Right lobe of liver (tissue), 6 donors: ENCODE measurements around the gene BEGAIN. TPM values are rescaled to one million over a fixed set of nuclear protein-coding genes. Genes with fewer than 3 reads are reported as not detected.
A peak's percentile ranks its signal among the peaks of the same experiment; 100 is the strongest.

ENCODE experiments used
- ATAC-seq, 4 donors: fragments of 200-7000 bp; cut with Tn5 transposase; one replicate each; pipeline ENCODE4 v1.9.1; 2020; ENCODE audit warnings: mild to moderate bottlenecking in 4 of 4, moderate library complexity in 4 of 4
- DNase-seq, 3 donors: peaks; one replicate each; pipeline ENCODE4 v3.0.0-alpha.2; 2020
- H3K27ac ChIP-seq, 3 donors: fragments of 200-600 bp; one replicate each; pipeline ENCODE4 v1.8.0; 2022
- H3K27me3 ChIP-seq, 2 donors: fragments of 200-600 bp; one replicate each; pipeline ENCODE4 v1.8.0; 2022
- H3K36me3 ChIP-seq, 4 donors: fragments of 200-600 bp; sonication (generic) in 1 of 4; one replicate each; pipeline versions ENCODE4 v1.5.1 to v1.8.0; 2017 to 2022; ENCODE audit warnings: control low read depth in 1 of 4
- H3K4me1 ChIP-seq, 4 donors: fragments of 200-600 bp; sonication (generic) in 1 of 4; one replicate each; pipeline versions ENCODE4 v1.5.1 to v1.8.0; 2017 to 2022; ENCODE audit warnings: control low read depth in 1 of 4
- H3K4me3 ChIP-seq, 3 donors: fragments of 200-600 bp; one replicate each; pipeline ENCODE4 v1.8.0; 2022
- H3K9me3 ChIP-seq, 4 donors: fragments of 200-600 bp; sonication (generic) in 1 of 4; one replicate each; pipeline versions ENCODE4 v1.5.1 to v1.8.0; 2017 to 2022; ENCODE audit warnings: control low read depth in 1 of 4
- POLR2A ChIP-seq: fragments of 450-650 bp; IDR thresholded peaks from one replicate; pipeline ENCODE4 v1.6.1; 2017; ENCODE audit warnings: antibody characterized with exemption, mild to moderate bottlenecking
- WGBS: methylation state at CpG from one replicate; pipeline ENCODE4 v1.1.6; 2018; ENCODE audit warnings: low coverage, low lambda C conversion rate; ENCODE audit not compliant: insufficient coverage; ENCODE audit errors: missing lambda C conversion rate; 5-methylcytosine and 5-hydroxymethylcytosine counted together
- intact Hi-C, 2 donors: fragments of 100-400 bp; cut with DNase I; formaldehyde crosslinking; loops; one replicate each; pipeline versions ENCODE4 v1.11.2 to v1.14.1; 2022
- total RNA-seq, 6 experiments: library from RNA; depleted of rRNA in 2 of 6; stranded (reverse); fragments of >200 nt in 2 of 6; fragmentation: NEBNext Ultra II Directional in 3 of 6; extraction: Animal tissue kit (Norgen Biotek cat#: 25700) in 3 of 6; gene quantifications; one replicate each; pipeline versions ENCODE4 v1.1.0 to v1.2.4, GENCODE V29; 2016 to 2023
- TF ChIP-seq, protein P1 (sequence below), 4 donors: fragments of 200-600 bp in 3 of 4; fragments of 450-650 bp in 1 of 4; IDR thresholded peaks; one replicate each; pipeline versions ENCODE4 v1.5.1 to v1.8.0; 2016 to 2022; ENCODE audit warnings: antibody characterized with exemption in 4 of 4, mild to moderate bottlenecking in 2 of 4
- donor health status: DM: no; HTN: yes; CAD: no.
- donor health status: DM: no; HTN: no; CAD: no.
- donor health status: DM: no; HTN: no; CAD: no.
- donor health status: DM: no; HTN: yes; CAD: no.
- donor health status: DM: no; HTN: yes; CAD: no.

Gene BEGAIN
- total RNA-seq, 6 experiments from 2014 or later = 0.12 to 0.61 (median 0.34) TPM

DNA sequence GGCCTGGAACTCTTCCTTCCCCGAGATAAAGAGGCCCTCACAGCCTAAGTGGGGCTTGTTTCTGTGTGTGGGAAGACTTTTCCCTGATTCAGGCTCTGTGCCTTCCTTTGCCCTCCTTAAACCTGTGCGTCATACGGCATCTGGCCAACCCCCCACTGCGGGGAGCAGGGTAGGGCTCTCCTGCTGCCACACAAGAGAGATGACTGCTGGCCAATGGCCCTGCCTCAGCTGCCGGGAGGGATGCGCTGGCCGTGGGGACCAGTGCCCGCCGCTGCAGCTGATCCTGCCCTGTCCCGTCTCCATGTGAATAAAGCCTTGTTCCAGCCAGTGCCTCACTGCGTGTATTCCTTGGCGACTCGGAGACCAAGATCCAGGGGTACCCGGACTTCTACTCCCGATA lies 42.5 kb upstream of the BEGAIN start:
- no peak overlapping the region for H3K27ac ChIP-seq

DNA sequence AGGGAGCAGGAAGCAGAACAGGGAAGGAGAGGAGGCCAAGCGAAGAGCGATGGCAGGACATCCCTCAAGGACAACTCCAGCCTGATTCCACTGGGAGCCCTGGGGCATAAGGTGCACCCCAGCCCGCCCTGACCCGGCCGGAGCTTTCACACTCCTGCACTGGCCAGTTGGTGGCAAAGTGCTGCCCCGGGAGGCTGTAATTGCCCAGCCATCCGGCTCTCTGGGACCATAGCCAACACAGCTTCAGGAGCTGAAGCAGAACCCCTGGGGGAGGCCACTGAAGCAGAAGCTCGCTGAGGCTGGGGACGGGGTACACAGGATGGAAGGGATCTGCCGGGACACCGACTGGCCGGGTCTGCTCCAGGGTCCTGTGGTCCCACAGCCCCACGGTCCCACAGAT lies 41.9 kb upstream of the BEGAIN start:
- no peaks in the 10 kb centered on the region for H3K9me3 ChIP-seq
- intact Hi-C loops = no loop called here
- no peak overlapping the region for H3K4me3 ChIP-seq
- no CpG with 5 or more reads among the region's 13 CpGs for WGBS
- ATAC-seq = peak in 1 of 4 donors; percentile 17
- DNase-seq = no peak
- H3K36me3 ChIP-seq = no peaks in the 10 kb centered on the region
- H3K27me3 ChIP-seq = no peaks in the 10 kb centered on the region
- H3K4me1 ChIP-seq = no peaks in the 10 kb centered on the region
- H3K27ac ChIP-seq = no peak overlapping the region
- TF ChIP-seq POLR2A = no peak
- TF ChIP-seq, protein P1, sequence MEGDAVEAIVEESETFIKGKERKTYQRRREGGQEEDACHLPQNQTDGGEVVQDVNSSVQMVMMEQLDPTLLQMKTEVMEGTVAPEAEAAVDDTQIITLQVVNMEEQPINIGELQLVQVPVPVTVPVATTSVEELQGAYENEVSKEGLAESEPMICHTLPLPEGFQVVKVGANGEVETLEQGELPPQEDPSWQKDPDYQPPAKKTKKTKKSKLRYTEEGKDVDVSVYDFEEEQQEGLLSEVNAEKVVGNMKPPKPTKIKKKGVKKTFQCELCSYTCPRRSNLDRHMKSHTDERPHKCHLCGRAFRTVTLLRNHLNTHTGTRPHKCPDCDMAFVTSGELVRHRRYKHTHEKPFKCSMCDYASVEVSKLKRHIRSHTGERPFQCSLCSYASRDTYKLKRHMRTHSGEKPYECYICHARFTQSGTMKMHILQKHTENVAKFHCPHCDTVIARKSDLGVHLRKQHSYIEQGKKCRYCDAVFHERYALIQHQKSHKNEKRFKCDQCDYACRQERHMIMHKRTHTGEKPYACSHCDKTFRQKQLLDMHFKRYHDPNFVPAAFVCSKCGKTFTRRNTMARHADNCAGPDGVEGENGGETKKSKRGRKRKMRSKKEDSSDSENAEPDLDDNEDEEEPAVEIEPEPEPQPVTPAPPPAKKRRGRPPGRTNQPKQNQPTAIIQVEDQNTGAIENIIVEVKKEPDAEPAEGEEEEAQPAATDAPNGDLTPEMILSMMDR (IDR thresholded peaks at IDR 0.05) = no peak

More for the DNA sequence above, 42.5 kb upstream of the BEGAIN start:
- DNase-seq = no peak
- no peak for ATAC-seq
- Histone ChIP-seq H3K9me3 (no peaks in the 10 kb centered on the region), H3K4me1 (no peaks in the 10 kb centered on the region), H3K4me3 (no peak overlapping the region), H3K36me3 (no peaks in the 10 kb centered on the region), H3K27me3 (no peaks in the 10 kb centered on the region)
- 69% methylated on average over 7 of the region's 15 CpGs for WGBS
- TF ChIP-seq, protein P1 (IDR thresholded peaks at IDR 0.05) = no peak
- TF ChIP-seq POLR2A = no peak
- intact Hi-C loops = loop anchor here in 1 of 2 donors (10.0 kb wide), 1 partner anchor 185 kb away; no protein-coding TSS in a partner anchor

DNA sequence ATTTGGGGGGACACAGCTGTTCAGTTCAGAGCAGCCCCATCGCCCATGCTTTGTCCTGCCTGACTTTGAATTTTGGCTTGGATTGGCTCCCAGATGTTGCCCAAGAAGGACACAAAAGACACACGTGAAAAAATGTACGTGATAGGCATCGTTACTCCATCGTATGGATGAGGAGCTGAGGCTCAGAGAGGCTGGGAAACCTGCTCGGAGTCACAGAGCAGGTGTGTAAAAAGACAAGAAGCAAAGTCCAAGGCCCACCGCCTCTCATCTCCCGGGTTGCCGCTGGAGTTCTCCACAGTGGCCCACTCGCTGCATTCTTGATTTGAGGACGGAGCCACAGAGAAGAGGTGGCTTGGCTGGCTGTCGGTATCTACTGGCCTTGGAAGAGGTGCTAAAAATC lies 41.0 kb upstream of the BEGAIN start:
- Histone ChIP-seq H3K27me3 (no peaks in the 10 kb centered on the region), H3K27ac (no peak overlapping the region), H3K4me3 (no peak overlapping the region), H3K4me1 (no peaks in the 10 kb centered on the region), H3K9me3 (no peaks in the 10 kb centered on the region), H3K36me3 (no peaks in the 10 kb centered on the region)
- TF ChIP-seq POLR2A = no peak
- TF ChIP-seq, protein P1 (IDR thresholded peaks at IDR 0.05) = no peak
- 59% methylated on average over 9 of the region's 12 CpGs for WGBS
- ATAC-seq = no peak
- intact Hi-C loops = no loop called here
- DNase-seq = no peak

DNA sequence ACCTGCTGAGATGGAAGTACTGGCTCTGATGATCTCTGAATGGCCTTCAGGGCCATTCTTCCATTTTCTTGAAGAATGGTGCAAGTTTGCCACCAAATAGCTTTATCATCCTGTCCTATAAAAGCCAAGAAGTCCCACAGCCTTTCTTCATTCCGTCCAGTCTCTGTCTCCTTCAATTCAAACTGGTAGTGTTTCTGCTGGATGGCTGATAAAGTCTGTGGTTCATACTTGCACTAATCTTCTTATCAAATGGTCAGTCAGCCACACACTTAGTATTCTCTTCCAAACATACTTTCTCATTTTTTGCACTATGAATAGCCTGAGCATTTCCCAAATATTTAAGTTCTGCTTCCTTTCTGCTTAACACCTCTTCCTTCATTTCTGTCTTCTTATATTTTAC lies 39.4 kb upstream of the BEGAIN start:
- Histone ChIP-seq H3K36me3 (no peaks in the 10 kb centered on the region), H3K27ac (no peak overlapping the region), H3K27me3 (no peaks in the 10 kb centered on the region), H3K4me1 (no peaks in the 10 kb centered on the region), H3K9me3 (no peaks in the 10 kb centered on the region), H3K4me3 (no peak overlapping the region)
- intact Hi-C loops = no loop called here
- ATAC-seq (no peak), DNase-seq (no peak)
- TF ChIP-seq, protein P1 (IDR thresholded peaks at IDR 0.05) = no peak
- TF ChIP-seq POLR2A = no peak
- WGBS = 60% methylated on average over 1 of the region's 1 CpG

DNA sequence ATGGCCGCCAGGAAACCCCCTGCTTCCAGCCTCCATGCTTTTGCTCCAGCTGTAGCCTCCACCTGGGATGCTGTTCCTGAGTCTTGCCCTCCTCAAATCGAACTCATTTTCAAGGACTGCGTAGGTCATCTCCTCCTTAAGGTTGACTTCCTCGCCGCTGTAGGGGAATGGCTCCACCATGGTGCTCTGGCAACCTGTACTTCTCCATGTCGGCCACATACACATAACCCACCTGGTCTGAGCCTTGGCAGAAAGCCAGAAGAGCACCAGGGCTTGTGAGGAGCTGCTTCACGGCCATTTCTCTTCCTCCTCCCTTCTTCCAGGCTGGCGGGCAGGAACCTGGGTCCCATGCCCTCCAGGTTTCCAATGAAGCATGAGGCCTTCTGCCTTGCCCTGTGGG lies 36.7 kb upstream of the BEGAIN start:
- Histone ChIP-seq H3K9me3 (no peaks in the 10 kb centered on the region), H3K4me3 (no peak overlapping the region), H3K27me3 (no peaks in the 10 kb centered on the region), H3K27ac (no peak overlapping the region), H3K4me1 (peaks cover 0 to 3% (median 1%) of the 10 kb centered on the region in 4 donors), H3K36me3 (no peaks in the 10 kb centered on the region)
- ATAC-seq (no peak), DNase-seq (peak in 2 of 3 donors; percentile 11 to 32)
- 71% methylated on average over 7 of the region's 8 CpGs for WGBS
- intact Hi-C loops = no loop called here
- TF ChIP-seq, protein P1 (IDR thresholded peaks at IDR 0.05) = no peak
- no peak for TF ChIP-seq POLR2A
